Effector CD4-positive, alpha-beta T cell (primary cell): Measurements from ENCODE around the gene CMTR2.
"Not testable (repeated sequence)": the region's sequence is repeated elsewhere in the genome, so short reads cannot be mapped to it uniquely, and the experiment has no call there.

Source experiments
- DNase-seq: peaks from one replicate; pipeline ENCODE4 v3.0.0-alpha.2; 2020
- total RNA-seq: gene quantifications from one replicate; lab custom pipeline; 2026; lab: John Stamatoyannopoulos, UW

CMTR2 gene, protein sequence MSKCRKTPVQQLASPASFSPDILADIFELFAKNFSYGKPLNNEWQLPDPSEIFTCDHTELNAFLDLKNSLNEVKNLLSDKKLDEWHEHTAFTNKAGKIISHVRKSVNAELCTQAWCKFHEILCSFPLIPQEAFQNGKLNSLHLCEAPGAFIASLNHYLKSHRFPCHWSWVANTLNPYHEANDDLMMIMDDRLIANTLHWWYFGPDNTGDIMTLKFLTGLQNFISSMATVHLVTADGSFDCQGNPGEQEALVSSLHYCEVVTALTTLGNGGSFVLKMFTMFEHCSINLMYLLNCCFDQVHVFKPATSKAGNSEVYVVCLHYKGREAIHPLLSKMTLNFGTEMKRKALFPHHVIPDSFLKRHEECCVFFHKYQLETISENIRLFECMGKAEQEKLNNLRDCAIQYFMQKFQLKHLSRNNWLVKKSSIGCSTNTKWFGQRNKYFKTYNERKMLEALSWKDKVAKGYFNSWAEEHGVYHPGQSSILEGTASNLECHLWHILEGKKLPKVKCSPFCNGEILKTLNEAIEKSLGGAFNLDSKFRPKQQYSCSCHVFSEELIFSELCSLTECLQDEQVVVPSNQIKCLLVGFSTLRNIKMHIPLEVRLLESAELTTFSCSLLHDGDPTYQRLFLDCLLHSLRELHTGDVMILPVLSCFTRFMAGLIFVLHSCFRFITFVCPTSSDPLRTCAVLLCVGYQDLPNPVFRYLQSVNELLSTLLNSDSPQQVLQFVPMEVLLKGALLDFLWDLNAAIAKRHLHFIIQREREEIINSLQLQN
- total RNA-seq, result 26.6 reads per million, percentile 53 among the genes with 10 or more reads in this experiment

DNA sequence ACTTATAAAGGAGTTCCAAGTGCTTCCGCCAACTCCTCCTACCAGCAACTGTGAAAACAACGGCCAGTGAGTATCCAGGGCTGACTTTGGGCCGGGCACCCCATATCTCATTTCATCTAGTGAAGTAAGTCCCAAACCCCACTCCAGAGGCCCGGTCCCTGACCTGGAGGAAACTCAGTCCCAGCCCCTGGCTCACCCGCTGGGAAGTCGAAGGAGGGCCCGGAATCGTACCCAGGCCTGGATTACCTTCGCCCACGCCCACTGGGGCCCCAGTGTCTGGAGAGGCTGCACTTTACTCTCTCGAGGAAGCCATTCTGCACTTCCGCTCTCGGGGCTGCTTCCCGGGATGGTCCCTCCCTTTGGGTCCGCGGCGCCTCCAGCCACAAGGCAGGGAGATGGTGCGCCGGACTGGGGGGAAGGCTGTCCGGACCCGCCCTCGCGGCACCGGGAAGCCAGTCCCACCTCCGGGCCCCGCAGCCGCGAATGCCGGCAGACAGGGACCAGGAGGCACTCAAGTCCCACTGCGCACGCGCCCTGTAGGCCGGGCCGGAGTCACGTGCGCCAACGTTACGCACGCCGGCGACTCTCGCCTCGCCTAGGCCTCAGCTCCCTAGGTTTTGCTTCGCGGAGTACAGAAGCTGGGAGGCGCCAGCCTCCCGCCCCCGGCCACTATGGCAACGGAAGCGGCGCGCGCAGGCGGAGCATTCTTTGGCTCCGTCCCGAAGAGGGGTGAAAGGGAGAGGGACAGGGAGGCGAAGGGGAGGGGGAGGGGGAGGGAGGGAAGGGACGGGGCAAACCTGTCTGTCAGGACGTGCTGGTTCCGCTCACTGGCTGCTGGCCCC, at the start of gene CMTR2:
Gene CMTR2, minus strand, starts transcription at position 513 of the 842 bp plus-strand sequence. CDS start 3,482 bp downstream, outside the sequence.
- DNase-seq, result peak; percentile 77

GRCh38 chr16:71338632-71339031, 49.4 kb upstream of the CMTR2 start:
- no peak for DNase-seq

GRCh38 chr16:71338193-71338592, 49.0 kb upstream of the CMTR2 start:
- DNase-seq, result no peak

GRCh38 chr16:71337631-71338030, 48.4 kb upstream of the CMTR2 start:
- no peak for DNase-seq

GRCh38 chr16:71328151-71328550, 38.9 kb upstream of the CMTR2 start:
- DNase-seq, result no peak

DNA sequence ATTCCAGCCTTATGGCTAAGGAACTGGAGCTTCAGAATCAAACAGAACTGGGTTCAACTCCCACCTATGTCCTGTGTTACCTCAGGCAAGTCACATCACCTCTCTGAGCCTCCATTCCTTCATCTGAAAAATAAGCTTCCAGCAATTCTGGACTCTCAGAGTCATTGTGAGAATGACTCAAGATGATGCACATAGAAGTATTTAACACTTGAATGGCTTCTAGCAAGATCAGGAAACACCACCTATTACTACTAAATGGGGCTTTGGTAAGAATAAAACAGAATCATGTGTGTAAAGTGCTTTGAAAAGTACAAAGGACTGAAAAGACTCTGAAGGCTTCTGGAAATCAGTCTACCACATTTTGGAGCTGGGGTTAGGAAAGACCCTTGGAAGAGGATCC, 38.5 kb upstream of the CMTR2 start:
- DNase-seq, result no peak

- DNase-seq, result no peak
These were observed 30.8 kb upstream of the CMTR2 start for GRCh38 chr16:71319999-71320398.

- DNase-seq, result no peak
These were observed 26.1 kb upstream of the CMTR2 start for GRCh38 chr16:71315269-71315668.

- DNase-seq, result not testable (repeated sequence)
These were observed 24.4 kb upstream of the CMTR2 start for GRCh38 chr16:71313591-71313990.

DNA sequence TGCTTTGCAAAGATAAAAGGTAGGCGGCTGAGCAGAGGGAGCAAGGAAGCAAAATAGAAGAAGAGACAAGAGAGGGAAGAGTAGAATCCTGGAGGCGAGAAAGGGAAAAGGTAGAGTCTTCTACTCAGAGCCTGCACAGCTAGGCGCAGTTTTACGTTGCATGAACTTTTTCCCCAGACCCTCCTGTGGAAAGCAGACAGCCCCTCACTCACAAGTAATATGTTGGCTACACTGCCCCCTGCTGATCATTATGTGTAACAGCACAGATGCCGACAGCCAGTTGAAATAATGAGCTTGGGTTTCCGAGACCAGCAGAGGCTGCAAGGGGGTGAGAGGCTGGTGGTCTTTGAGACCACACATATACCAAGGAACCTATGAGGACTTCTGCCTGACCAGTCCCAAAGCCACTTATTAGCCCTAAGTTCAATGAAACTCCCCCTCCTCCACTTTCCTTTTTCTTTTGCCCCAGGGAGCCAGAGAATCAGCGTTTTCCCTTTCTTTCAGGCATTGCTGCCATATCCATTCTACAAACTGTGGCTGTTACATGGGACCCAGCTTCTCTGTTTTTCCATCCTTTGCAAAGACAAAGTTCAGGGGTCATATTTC, 22.5 kb upstream of the CMTR2 start:
- no peak for DNase-seq

GRCh38 chr16:71303938-71304337, 14.7 kb upstream of the CMTR2 start:
- no peak for DNase-seq

- no peak for DNase-seq
These were observed 8.1 kb upstream of the CMTR2 start for GRCh38 chr16:71297341-71297634.

GRCh38 chr16:71296584-71297340, 7.6 kb upstream of the CMTR2 start:
- DNase-seq, result no peak

- no peak for DNase-seq
These were observed 6.7 kb upstream of the CMTR2 start for GRCh38 chr16:71295950-71296349.

GRCh38 chr16:71293919-71294318, 4.7 kb upstream of the CMTR2 start:
- no peak for DNase-seq

GRCh38 chr16:71292095-71292494, 2.9 kb upstream of the CMTR2 start:
- not testable (repeated sequence) for DNase-seq

DNA sequence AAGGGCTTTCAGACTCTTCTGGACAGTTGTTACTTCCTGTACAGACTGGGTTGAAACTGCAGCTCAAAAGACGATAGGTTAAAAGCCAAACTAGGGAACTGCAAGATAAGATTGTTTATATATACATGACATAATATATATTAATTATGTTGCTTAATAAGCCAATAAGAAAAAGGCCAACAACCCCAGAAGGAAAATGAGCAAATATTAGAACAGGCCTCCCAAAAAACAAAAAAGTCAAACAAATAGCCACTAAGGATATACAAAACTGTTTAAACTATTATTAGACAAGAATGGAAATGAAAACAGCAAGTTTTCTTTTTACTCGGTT, 495 bp upstream of the CMTR2 start:
- no peak for DNase-seq

DNA sequence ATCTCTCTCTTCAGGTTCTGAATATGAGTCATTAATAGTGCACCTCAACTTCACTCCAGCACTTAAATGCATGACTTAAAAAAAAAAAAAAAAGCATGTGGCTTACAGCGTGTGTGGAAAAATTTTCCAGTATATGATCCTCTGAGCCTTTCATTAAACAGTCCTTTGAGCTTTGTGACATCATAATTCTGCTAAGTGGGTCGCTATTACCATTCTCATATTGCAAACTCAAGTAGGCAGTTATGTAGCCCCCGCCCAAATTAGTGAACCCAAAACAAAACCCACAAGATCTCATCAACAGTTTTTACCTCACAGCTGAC, 672 bp downstream of the CMTR2 start:
- no peak for DNase-seq

DNA sequence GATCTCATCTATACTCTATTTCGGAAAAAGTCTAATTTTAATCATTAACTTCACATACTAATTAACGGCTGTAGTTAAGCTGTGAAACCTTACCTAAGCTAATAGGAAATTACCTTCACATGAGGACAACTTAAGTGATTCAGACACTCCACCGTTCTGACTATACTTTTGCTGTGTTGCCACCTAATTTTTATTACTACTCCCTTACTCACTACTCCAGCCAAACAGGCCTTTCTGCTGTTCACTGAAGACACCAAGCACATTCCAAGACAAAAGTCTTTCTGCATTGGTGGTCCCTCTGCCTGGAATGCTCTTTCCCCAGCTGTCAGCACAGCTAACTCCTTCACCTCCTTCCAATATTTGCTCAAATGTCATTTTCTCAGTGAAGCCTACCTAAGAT, 1.3 kb downstream of the CMTR2 start:
- no peak for DNase-seq

DNA sequence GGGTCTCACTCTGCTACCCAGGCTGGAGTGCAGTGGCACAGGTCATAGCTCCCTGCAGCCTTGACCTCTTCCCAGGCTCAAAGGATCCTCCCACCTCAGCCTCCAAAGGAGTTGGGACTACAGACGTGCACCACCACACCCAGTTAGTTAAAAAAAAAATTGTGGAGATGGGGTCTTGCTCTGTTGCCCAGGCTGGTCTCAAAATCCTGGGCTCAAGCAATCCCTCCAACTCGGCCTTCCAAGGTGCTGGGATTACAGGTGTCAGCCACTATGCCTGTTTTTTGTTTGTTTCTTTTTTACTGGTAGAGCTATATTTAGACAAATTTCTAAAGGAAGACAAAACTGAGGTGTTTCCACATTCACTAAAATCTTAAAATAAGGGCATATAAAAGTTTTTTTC, 1.7 kb downstream of the CMTR2 start:
- no peak for DNase-seq

DNA sequence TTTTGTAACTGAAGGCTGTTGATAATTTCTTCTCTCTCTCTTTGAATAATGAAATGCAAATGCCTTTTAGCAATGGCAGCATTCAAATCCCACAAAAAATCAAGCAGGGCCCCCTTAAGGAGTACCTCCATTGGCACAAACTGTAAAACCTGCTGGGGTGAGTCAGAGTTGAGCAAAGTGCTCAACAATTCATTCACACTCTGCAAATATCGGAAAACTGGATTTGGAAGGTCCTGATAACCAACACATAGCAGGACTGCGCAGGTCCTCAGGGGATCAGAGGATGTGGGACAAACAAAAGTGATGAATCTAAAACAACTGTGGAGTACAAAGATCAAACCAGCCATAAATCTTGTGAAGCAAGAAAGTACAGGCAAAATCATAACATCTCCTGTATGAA, 5.6 kb downstream of the CMTR2 start:
- no peak for DNase-seq

DNA sequence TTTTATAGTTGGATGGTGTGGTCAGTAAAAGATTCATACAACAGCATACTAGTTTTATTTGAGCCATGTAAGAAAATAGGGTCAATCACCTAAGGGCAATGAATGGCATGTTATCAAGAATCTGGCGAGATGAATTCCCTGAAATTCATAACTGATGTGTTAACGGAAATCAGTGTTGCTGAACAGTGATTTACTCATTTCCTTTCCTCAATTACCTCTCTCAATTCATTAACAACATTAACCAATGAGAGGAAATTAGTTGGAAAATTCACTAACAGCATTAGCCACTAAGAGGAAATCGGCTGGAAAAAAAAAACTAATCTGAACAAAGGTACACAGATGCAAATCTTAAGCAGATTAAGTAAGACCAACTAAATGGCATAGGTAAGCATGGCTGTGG, 6.3 kb downstream of the CMTR2 start:
- no peak for DNase-seq
